Common myeloid progenitor, CD34-positive (primary cell): Measurements from ENCODE around the gene KDM6A.
"Not testable (repeated sequence)": the region's sequence is repeated elsewhere in the genome, so short reads cannot be mapped to it uniquely, and the experiment has no call there.

Experiments
- CTCF ChIA-PET: fragments of 350-600 bp; sonication (Branson Sonifier 250); formaldehyde crosslinking; loops from one replicate; lab custom pipeline; 2021; ENCODE audit warnings: antibody characterized with exemption; lab: Charles Lee
- POLR2A ChIA-PET: fragments of 350-600 bp; sonication (Branson Sonifier 250); formaldehyde crosslinking; loops from one replicate; lab custom pipeline; 2021; ENCODE audit warnings: antibody characterized with exemption; lab: Charles Lee
- DNase-seq, 3 donors: peaks; one replicate each; pipeline versions ENCODE4 v3.0.0 to v3.0.0-alpha.2; 2013
- H3K27ac ChIP-seq, 2 experiments: 1 replicate in 1 of 2; 2 replicates in 1 of 2; pipeline ENCODE4 v1.7.0; 2013; ENCODE audit warnings: inconsistent platforms in 2 of 2, low read length in 2 of 2, mild to moderate bottlenecking in 2 of 2, low read depth in 1 of 2, moderate library complexity in 1 of 2; ENCODE audit not compliant: severe bottlenecking in 2 of 2, insufficient read depth in 1 of 2, poor library complexity in 1 of 2
- H3K27me3 ChIP-seq, 5 experiments: replicated peaks in 2 of 5; 1 replicate in 3 of 5; 2 replicates in 2 of 5; pipeline versions ENCODE4 v1.6.1 to v1.7.0; 2013; ENCODE audit warnings: low read length in 4 of 5, mild to moderate bottlenecking in 2 of 5, moderate library complexity in 2 of 5, inconsistent platforms in 1 of 5; ENCODE audit not compliant: insufficient read depth in 5 of 5, control insufficient read depth in 4 of 5
- H3K36me3 ChIP-seq, 4 experiments: 1 replicate in 2 of 4; 2 replicates in 2 of 4; pipeline versions ENCODE4 v1.6.1 to v1.7.0; 2013; ENCODE audit warnings: low read length in 3 of 4, control low read depth in 1 of 4, mild to moderate bottlenecking in 1 of 4; ENCODE audit not compliant: control insufficient read depth in 4 of 4, insufficient read depth in 4 of 4
- H3K4me1 ChIP-seq, 4 experiments: 1 replicate in 3 of 4; 2 replicates in 1 of 4; pipeline versions ENCODE4 v1.6.1 to v1.7.1; 2013; ENCODE audit warnings: low read length in 3 of 4, mild to moderate bottlenecking in 3 of 4, control low read depth in 1 of 4, inconsistent platforms in 1 of 4, moderate library complexity in 1 of 4; ENCODE audit not compliant: control insufficient read depth in 4 of 4, insufficient read depth in 4 of 4; ENCODE audit errors: control extremely low read depth in 1 of 4
- H3K4me3 ChIP-seq, 7 experiments: 1 replicate in 4 of 7; 2 replicates in 3 of 7; pipeline versions ENCODE4 v1.5.1 to v1.7.0; 2013; ENCODE audit warnings: mild to moderate bottlenecking in 7 of 7, low read length in 6 of 7, moderate library complexity in 6 of 7, inconsistent platforms in 2 of 7, low read depth in 2 of 7, control low read depth in 1 of 7; ENCODE audit not compliant: insufficient read depth in 4 of 7, control insufficient read depth in 1 of 7; ENCODE audit errors: extremely low read depth in 1 of 7
- H3K9me3 ChIP-seq, 5 experiments: 1 replicate in 4 of 5; 2 replicates in 1 of 5; pipeline versions ENCODE4 v1.6.1 to v1.7.1; 2013; ENCODE audit warnings: low read length in 4 of 5, mild to moderate bottlenecking in 2 of 5, inconsistent platforms in 1 of 5, low read depth in 1 of 5, moderate library complexity in 1 of 5; ENCODE audit not compliant: control insufficient read depth in 4 of 5, insufficient read depth in 2 of 5; ENCODE audit errors: control extremely low read depth in 1 of 5
- WGBS: methylation state at CpG from one replicate; pipeline ENCODE4 v1.1.5; 2013; ENCODE audit not compliant: insufficient coverage; 5-methylcytosine and 5-hydroxymethylcytosine counted together

Gene KDM6A

DNA sequence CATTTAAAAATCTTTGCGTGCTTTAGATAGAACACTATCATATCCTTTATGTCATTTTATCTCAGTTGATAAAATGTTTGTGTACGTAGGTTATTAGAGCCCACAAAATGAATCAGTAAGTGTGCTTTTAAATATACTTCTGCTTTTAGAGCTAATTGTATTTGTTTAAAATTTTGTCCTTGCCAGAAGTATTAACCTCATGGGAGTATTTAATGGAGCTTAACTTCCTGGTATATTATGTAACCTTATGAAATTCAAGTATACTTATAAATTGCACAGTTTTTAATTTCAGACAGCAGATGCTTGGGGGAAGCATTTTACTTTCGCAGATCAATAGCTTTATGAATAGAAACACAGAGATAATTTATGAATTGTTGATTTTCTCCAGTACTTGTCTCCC lies 237.5 kb downstream of the KDM6A start:
- DNase-seq: no peak
- POLR2A ChIA-PET: no interaction called here
- Histone ChIP-seq H3K27ac (no peak overlapping the region), H3K36me3 (peaks cover 6 to 44% (median 20%) of the 10 kb centered on the region in 4 experiments), H3K27me3 (no peaks in the 10 kb centered on the region), H3K9me3 (peaks cover 0 to 3% (median 0%) of the 10 kb centered on the region in 5 experiments), H3K4me3 (no peak overlapping the region), H3K4me1 (no peaks in the 10 kb centered on the region)
- CTCF ChIA-PET: no interaction called here
- no CpG with 5 or more reads among the region's 3 CpGs for WGBS

DNA sequence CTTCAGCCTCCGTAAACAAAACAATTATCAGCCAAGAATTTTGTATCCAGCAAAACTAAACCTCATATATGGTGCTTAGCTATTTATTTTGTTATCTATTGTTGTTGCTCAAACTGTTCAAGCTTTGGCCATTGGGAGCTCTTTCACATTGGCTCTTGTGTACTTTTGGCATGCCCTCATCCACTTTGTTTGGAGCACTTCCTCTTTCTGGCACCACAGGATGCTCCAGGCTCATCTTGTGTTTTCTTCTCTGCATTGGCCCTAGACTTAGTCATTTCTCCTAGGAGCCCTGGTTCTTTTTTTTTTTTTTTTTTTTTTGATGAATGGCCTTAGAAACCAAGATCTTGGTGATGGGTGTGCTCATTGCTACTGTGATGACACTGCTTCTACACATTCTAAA lies 253.2 kb downstream of the KDM6A start:
- no peaks in the 10 kb centered on the region for H3K4me1 ChIP-seq
- H3K27me3 ChIP-seq: peaks cover 0 to 3% (median 0%) of the 10 kb centered on the region in 5 experiments
- DNase-seq: peak in 2 of 3 donors; percentile 12 to 24
- H3K36me3 ChIP-seq: no peaks in the 10 kb centered on the region
- peaks cover 0 to 5% (median under 1%) of the 10 kb centered on the region in 5 experiments for H3K9me3 ChIP-seq
- POLR2A ChIA-PET: no interaction called here
- no peak overlapping the region for H3K4me3 ChIP-seq
- CTCF ChIA-PET: no interaction called here
- H3K27ac ChIP-seq: no peak overlapping the region
- no CpG with 5 or more reads among the region's 1 CpG for WGBS

DNA sequence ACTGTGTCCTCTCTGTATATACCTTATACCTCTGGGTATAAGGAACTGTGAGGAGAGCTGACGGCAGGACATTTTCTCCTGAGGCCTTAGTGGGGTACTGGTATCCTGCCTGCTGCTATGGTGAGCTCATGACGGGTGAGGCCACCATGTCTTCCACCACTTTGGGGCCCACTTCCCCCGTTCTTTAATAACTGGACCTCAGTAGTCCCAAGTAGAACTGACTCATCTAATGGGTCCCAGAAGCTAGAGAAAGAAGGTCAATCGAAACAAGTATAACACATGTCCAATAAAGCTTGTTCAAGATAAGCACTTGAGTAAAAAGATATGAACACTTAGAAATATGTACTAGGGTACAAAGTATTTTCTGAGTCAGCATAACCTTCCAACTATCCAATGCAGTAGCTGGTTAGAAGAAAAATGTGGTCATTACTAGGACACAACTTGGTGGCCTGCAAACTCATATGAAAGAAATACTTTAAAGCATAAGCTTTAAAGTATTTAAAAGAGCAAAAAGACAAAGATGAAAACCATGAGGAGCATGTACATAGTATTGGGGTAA lies 256.0 kb downstream of the KDM6A start:
- CTCF ChIA-PET: no interaction called here
- H3K36me3 ChIP-seq: no peaks in the 10 kb centered on the region
- DNase-seq: no peak
- no CpG with 5 or more reads among the region's 4 CpGs for WGBS
- no peaks in the 10 kb centered on the region for H3K27me3 ChIP-seq
- no peak overlapping the region for H3K27ac ChIP-seq
- H3K9me3 ChIP-seq: peaks cover 0 to 3% (median 3%) of the 10 kb centered on the region in 5 experiments
- no peak overlapping the region for H3K4me3 ChIP-seq
- POLR2A ChIA-PET: no interaction called here
- no peaks in the 10 kb centered on the region for H3K4me1 ChIP-seq

DNA sequence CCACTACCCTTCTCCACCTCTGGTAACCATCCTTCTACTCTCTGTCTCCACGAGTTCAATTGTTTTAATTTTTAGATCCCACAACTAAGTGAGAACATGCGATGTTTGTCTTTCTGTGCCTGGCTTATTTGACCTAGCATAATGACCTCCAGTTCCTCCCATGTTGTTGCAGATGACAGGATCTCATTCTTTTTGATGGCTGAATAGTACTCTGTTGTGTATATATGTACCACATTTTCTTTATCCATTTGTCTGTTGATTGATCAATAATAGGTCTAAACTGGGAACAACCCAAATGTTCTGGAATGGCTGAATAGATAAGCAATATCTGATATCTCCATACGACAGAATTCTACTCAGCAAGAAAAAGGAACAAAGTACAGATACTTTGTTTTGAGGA lies 260.5 kb downstream of the KDM6A start:
- ChIA-PET CTCF (no interaction called here), POLR2A (no interaction called here)
- Histone ChIP-seq H3K4me1 (no peaks in the 10 kb centered on the region), H3K9me3 (peaks cover 0 to 5% (median 3%) of the 10 kb centered on the region in 5 experiments), H3K36me3 (no peaks in the 10 kb centered on the region), H3K27ac (no peak overlapping the region), H3K4me3 (no peak overlapping the region), H3K27me3 (no peaks in the 10 kb centered on the region)
- no peak for DNase-seq
- WGBS: 100% methylated on average over 1 of the region's 3 CpGs

DNA sequence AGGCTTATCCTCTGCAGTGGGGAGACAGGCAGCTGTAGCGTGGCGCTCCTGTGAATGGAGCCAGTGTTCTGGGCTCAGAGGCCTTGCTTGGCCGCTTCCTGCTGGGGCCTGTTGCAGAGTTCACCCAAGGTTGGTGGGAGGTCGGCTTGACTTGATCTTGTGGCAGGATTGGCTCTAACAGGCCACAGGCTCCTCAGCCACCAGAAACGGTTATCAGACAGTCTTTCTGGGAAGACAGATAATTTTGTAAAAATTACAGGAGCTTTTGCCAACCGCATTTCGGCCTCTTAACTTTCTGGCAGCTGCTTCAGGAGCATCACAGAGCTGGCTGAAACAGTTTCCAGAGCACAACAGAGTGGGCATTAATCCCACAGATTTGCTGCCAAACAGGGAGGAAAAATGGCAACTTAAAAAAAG lies 261.3 kb downstream of the KDM6A start:
- peaks cover 0 to 3% (median 0%) of the 10 kb centered on the region in 5 experiments for H3K27me3 ChIP-seq
- CTCF ChIA-PET: no interaction called here

DNA sequence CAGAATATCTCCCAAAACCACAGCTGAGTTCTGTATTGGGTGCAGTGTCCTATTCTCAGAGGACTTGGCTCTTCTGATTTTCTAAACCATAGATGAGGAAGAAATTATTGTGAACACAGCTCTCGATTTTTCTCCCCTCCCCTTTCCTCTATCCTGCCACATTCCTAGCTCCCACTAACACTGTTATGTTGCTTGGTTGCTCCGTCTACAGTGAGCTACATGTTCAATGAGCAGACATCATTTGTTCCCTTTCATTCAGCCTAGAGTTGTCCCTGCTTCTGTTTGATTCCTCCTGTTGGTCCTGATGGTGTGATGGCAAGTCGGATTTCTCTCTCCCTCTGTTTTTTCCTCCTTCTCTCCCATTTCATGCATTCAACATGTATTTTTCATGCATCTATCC lies 261.8 kb downstream of the KDM6A start:
- DNase-seq: no peak
- CTCF ChIA-PET: no interaction called here
- Histone ChIP-seq H3K27ac (no peak overlapping the region), H3K4me3 (no peak overlapping the region), H3K27me3 (peaks cover 0 to 3% (median 0%) of the 10 kb centered on the region in 5 experiments), H3K4me1 (no peaks in the 10 kb centered on the region), H3K9me3 (peaks cover 0 to 5% (median 3%) of the 10 kb centered on the region in 5 experiments), H3K36me3 (no peaks in the 10 kb centered on the region)
- WGBS: 73% methylated on average over 3 of the region's 3 CpGs
- POLR2A ChIA-PET: no interaction called here

More for the DNA sequence above, 261.3 kb downstream of the KDM6A start:
- Histone ChIP-seq H3K9me3 (peaks cover 0 to 5% (median 3%) of the 10 kb centered on the region in 5 experiments), H3K36me3 (no peaks in the 10 kb centered on the region), H3K4me3 (no peak overlapping the region), H3K4me1 (no peaks in the 10 kb centered on the region), H3K27ac (no peak overlapping the region)
- 89% methylated on average over 7 of the region's 7 CpGs for WGBS
- DNase-seq: no peak
- POLR2A ChIA-PET: no interaction called here

DNA sequence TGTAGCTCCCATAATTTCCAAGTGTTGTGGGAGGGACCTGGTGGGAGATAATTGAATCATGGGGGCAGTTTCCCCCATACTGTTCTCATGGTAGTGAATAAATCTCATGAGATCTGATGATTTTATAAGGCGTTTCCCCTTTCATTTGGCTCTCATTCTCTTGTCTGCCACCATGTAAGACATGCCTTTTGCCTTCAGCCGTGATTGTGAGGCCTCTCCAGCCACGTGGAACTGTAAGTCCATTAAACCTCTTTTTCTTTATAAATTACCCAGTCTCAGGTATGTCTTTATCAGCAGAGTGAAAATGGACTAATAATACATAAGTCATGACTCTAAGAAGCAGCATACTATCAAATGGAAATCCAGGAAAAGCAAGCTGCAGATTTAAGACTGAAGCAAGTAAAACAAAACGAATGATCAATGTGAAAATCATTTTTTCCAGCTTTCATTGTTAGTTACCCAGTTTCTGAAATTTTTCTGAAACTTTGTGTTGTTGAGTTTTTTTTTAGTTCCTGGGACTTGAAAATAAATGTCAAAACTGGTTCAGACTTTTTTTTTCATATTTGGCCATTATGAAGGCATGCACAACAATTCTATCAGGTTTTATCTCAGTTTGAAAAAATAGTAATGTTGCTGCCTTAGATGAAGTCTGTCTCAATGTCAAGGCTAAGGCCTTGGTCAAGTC lies 262.5 kb downstream of the KDM6A start:
- H3K36me3 ChIP-seq, POLR2A ChIA-PET, H3K4me1 ChIP-seq, H3K9me3 ChIP-seq, H3K27ac ChIP-seq, H3K27me3 ChIP-seq, CTCF ChIA-PET, H3K4me3 ChIP-seq: not testable (repeated sequence)
- 92% methylated on average over 3 of the region's 4 CpGs for WGBS
- DNase-seq: peak in 2 of 3 donors; percentile 52 to 63
